ENCODE results near the gene CHRNB1. TPM values are rescaled to one million over a fixed set of nuclear protein-coding genes. Genes with fewer than 3 reads are reported as not detected.

The CHRNB1 gene
- total RNA-seq, 3 donors from 2014 or later (not counting 1 experiment from before 2014, with no cell fraction given) = 9.8 to 10.4 (median 10.2) TPM

DNA sequence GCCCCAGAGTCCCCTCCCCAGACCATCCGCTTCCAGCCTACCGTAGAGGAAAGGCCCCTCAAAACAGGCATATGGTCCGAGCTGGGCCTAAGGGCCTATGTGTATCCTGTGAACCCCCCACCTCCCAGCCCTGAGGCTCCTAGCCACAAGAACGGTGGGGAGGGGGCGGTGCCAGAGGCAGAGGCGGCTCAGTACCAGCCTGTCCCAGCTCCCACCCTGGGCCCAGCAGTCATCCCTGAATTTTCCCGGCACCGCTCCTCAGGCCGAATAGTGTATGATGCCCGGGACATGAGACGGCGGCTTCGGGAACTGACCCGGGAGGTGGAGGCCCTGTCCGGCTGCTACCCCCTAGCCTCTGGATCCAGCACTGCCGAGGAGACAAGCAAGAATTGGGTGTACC is 23.7 kb upstream of the CHRNB1 start:
- TF ChIP-seq, protein P1, sequence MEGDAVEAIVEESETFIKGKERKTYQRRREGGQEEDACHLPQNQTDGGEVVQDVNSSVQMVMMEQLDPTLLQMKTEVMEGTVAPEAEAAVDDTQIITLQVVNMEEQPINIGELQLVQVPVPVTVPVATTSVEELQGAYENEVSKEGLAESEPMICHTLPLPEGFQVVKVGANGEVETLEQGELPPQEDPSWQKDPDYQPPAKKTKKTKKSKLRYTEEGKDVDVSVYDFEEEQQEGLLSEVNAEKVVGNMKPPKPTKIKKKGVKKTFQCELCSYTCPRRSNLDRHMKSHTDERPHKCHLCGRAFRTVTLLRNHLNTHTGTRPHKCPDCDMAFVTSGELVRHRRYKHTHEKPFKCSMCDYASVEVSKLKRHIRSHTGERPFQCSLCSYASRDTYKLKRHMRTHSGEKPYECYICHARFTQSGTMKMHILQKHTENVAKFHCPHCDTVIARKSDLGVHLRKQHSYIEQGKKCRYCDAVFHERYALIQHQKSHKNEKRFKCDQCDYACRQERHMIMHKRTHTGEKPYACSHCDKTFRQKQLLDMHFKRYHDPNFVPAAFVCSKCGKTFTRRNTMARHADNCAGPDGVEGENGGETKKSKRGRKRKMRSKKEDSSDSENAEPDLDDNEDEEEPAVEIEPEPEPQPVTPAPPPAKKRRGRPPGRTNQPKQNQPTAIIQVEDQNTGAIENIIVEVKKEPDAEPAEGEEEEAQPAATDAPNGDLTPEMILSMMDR (IDR thresholded peaks at IDR 0.05) = no peak
- Histone ChIP-seq H3K27ac (ENCODE audit: low read length) (no peak overlapping the region), H3K27me3 (ENCODE audit: control insufficient read depth, insufficient read depth, low read length) (no peaks in the 10 kb centered on the region), H3K4me1 (ENCODE audit: control insufficient read depth, insufficient read depth, low read length) (no peaks in the 10 kb centered on the region), H3K36me3 (ENCODE audit: control insufficient read depth, insufficient read depth, low read length) (no peaks in the 10 kb centered on the region), H3K9me3 (ENCODE audit: control insufficient read depth, insufficient read depth, low read length) (no peaks in the 10 kb centered on the region), H3K4me3 (ENCODE audit: low read length) (no peak overlapping the region)
- intact Hi-C loops (cut with micrococcal nuclease) = no loop called here
- no peaks in the 10 kb centered on the region for H3K9me3 Mint-ChIP-seq
- ATAC-seq (no peak), DNase-seq (no peak)
- no peak overlapping the region for H3K27ac Mint-ChIP-seq
- no peaks in the 10 kb centered on the region for H3K27me3 Mint-ChIP-seq (ENCODE audit: low read depth in 2 of 2)
- 94% methylated on average over 16 of the region's 16 CpGs for WGBS (ENCODE audit: insufficient coverage)
- H3K4me3 Mint-ChIP-seq = no peak overlapping the region
- H3K4me1 Mint-ChIP-seq = no peaks in the 10 kb centered on the region
- H3K36me3 Mint-ChIP-seq = no peaks in the 10 kb centered on the region

DNA sequence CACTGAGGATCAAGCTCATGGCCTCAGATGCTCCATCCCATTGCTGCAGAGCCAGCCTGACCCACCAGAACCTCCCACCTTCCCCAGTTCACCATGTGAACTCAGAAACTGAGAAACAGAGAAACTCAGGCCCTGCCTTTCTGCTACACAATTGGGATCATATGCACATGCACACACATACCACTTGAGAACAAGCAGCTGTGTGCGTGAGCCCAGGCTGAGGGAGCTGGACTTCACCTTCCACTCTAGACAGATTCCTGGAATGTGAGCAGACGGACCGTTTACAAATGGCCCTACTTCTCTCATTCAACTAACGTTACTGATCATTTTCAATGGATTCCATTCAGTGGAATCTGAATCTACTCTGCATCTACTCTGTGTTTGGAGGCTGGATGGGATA is 21.2 kb upstream of the CHRNB1 start:
- DNase-seq (no peak), ATAC-seq (no peak)
- H3K9me3 ChIP-seq (ENCODE audit: control insufficient read depth, insufficient read depth, low read length) = no peaks in the 10 kb centered on the region
- no peaks in the 10 kb centered on the region for H3K4me1 Mint-ChIP-seq
- no peak overlapping the region for H3K4me3 ChIP-seq (ENCODE audit: low read length)
- TF ChIP-seq, protein P1 (IDR thresholded peaks at IDR 0.05) = no peak
- intact Hi-C loops (cut with micrococcal nuclease) = no loop called here
- H3K36me3 ChIP-seq (ENCODE audit: control insufficient read depth, insufficient read depth, low read length) = no peaks in the 10 kb centered on the region
- H3K27me3 ChIP-seq (ENCODE audit: control insufficient read depth, insufficient read depth, low read length) = no peaks in the 10 kb centered on the region
- H3K4me1 ChIP-seq (ENCODE audit: control insufficient read depth, insufficient read depth, low read length) = no peaks in the 10 kb centered on the region
- no peaks in the 10 kb centered on the region for H3K9me3 Mint-ChIP-seq
- WGBS (ENCODE audit: insufficient coverage) = 92% methylated on average over 4 of the region's 4 CpGs
- no peak overlapping the region for H3K27ac ChIP-seq (ENCODE audit: low read length)
- no peak overlapping the region for H3K27ac Mint-ChIP-seq
- no peaks in the 10 kb centered on the region for H3K27me3 Mint-ChIP-seq (ENCODE audit: low read depth in 2 of 2)
- no peak overlapping the region for H3K4me3 Mint-ChIP-seq
- H3K36me3 Mint-ChIP-seq = no peaks in the 10 kb centered on the region

DNA sequence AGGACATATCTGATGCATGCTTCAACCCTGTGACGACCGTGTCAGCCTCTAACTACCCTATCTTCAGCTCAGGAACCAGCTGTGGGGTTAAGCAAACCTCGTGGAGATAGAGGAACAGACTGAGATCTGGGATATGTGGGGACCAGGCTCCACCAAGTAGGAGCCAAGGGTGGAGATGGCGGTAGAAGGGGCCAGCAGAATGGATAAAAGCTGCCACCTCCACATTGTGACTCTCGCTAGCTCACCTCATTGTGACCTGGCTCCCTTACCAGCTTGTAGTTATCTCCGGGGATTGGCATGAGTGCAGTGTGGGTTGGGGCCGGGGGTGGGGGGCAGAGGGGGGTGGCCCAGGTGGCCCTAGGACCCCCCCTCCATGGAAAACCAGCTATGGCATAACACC is 19.5 kb upstream of the CHRNB1 start, which contains the start of gene SPEM2:
TSS of gene SPEM2 (plus strand) at position 301 of the 400 bp plus-strand sequence. CDS start at position 374, 73 bp downstream.
- 82% methylated on average over 5 of the region's 7 CpGs for WGBS (ENCODE audit: insufficient coverage)
- no peaks in the 10 kb centered on the region for H3K27me3 ChIP-seq (ENCODE audit: control insufficient read depth, insufficient read depth, low read length)
- H3K36me3 Mint-ChIP-seq = no peaks in the 10 kb centered on the region
- TF ChIP-seq, protein P1 (IDR thresholded peaks at IDR 0.05) = no peak
- H3K27me3 Mint-ChIP-seq (ENCODE audit: low read depth in 2 of 2) = no peaks in the 10 kb centered on the region
- H3K4me3 ChIP-seq (ENCODE audit: low read length) = no peak within 1 kb of the TSS
- intact Hi-C loops (cut with micrococcal nuclease) = no loop called here
- ATAC-seq = no peak
- no peaks in the 10 kb centered on the region for H3K36me3 ChIP-seq (ENCODE audit: control insufficient read depth, insufficient read depth, low read length)
- H3K27ac ChIP-seq (ENCODE audit: low read length) = no peak within 1 kb of the TSS
- H3K4me1 Mint-ChIP-seq = no peaks in the 10 kb centered on the region
- no peaks in the 10 kb centered on the region for H3K4me1 ChIP-seq (ENCODE audit: control insufficient read depth, insufficient read depth, low read length)
- H3K27ac Mint-ChIP-seq = no peak within 1 kb of the TSS
- no peak within 1 kb of the TSS for H3K4me3 Mint-ChIP-seq
- no peak for DNase-seq
- no peaks in the 10 kb centered on the region for H3K9me3 ChIP-seq (ENCODE audit: control insufficient read depth, insufficient read depth, low read length)
- no peaks in the 10 kb centered on the region for H3K9me3 Mint-ChIP-seq

DNA sequence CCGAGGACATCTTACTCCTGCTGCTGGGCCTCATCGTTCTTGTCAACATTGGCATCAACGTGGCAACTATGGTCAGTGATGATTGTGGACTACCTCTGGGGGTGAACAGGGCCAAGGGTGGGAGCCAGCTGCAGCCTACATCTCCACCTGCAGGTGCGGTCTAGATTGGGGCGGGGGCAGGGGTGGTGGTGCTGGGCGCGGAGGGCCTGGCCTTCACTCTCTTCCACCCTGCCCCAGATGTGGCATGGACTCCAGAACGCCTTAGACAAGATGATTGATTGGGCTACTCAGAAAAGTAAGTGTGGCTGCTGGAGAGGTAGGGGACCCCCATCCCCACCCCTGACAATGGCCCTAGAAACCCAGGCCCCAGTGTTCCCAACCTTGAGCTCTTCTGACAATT is 19.1 kb upstream of the CHRNB1 start:
- Histone ChIP-seq H3K4me3 (ENCODE audit: low read length) (no peak overlapping the region), H3K36me3 (ENCODE audit: control insufficient read depth, insufficient read depth, low read length) (no peaks in the 10 kb centered on the region), H3K4me1 (ENCODE audit: control insufficient read depth, insufficient read depth, low read length) (no peaks in the 10 kb centered on the region), H3K27ac (ENCODE audit: low read length) (no peak overlapping the region), H3K9me3 (ENCODE audit: control insufficient read depth, insufficient read depth, low read length) (no peaks in the 10 kb centered on the region), H3K27me3 (ENCODE audit: control insufficient read depth, insufficient read depth, low read length) (no peaks in the 10 kb centered on the region)
- Mint-ChIP-seq H3K27me3 (ENCODE audit: low read depth in 2 of 2) (no peaks in the 10 kb centered on the region), H3K36me3 (no peaks in the 10 kb centered on the region), H3K4me3 (no peak overlapping the region), H3K27ac (no peak overlapping the region), H3K4me1 (no peaks in the 10 kb centered on the region), H3K9me3 (no peaks in the 10 kb centered on the region)
- DNase-seq = no peak
- intact Hi-C loops (cut with micrococcal nuclease) = no loop called here
- TF ChIP-seq, protein P1 (IDR thresholded peaks at IDR 0.05) = no peak
- no peak for ATAC-seq
- 92% methylated on average over 8 of the region's 8 CpGs for WGBS (ENCODE audit: insufficient coverage)

Data from natural killer cell (primary cell).